ENCODE results near the gene FXYD6. TPM values are rescaled to one million over a fixed set of nuclear protein-coding genes. Genes with fewer than 3 reads are reported as not detected.
"Not testable (repeated sequence)": the region's sequence is repeated elsewhere in the genome, so short reads cannot be mapped to it uniquely, and the experiment has no call there.

The FXYD6 gene
- polyA plus RNA-seq (2011; rRNA removed) (0.49 and 0.57 TPM in 2 replicates), polyA plus RNA-seq (2017; fragmentation: RNase III; extraction: RNeasy Plus Mini Kit Qiagen cat#74134 plus additional on column Dnase treatment) (0.10 to 0.26 TPM (median 0.24 TPM) in 3 replicates), polyA minus RNA-seq (2011; rRNA and poly(A)+ RNA removed) (0.34 and 1.2 TPM in 2 replicates)
- 0.29 TPM in 2 replicates for polyA plus RNA-seq (2012; cell fraction: cytosol; rRNA removed)
- 0.07 and 0.17 TPM in 2 replicates for polyA plus RNA-seq (2012; cell fraction: nucleus; rRNA removed)

- TF ChIP-seq SMC3 (IDR thresholded peaks at IDR 0.05) = no peak
- no peak for TF ChIP-seq EHF (CRISPR knock-in tag; IDR thresholded peaks at IDR 0.05)
- no peak for TF ChIP-seq EHMT2 (IDR thresholded peaks at IDR 0.05; ENCODE audit: low read depth)
- TF ChIP-seq CEBPB (IDR thresholded peaks at IDR 0.05) = no peak
- TF ChIP-seq NFE2L2 (conservative IDR thresholded peaks at IDR 0.05; ENCODE audit: low read length) = no peak
- TF ChIP-seq CTCF (IDR thresholded peaks at IDR 0.05) = no peak
- no peak for TF ChIP-seq RNF2 (IDR thresholded peaks at IDR 0.05; ENCODE audit: borderline replicate concordance, low read depth)
- no peak for TF ChIP-seq BCL3 (IDR thresholded peaks at IDR 0.05)
- TF ChIP-seq ESRRA (IDR thresholded peaks at IDR 0.05; ENCODE audit: borderline replicate concordance, low read length) = no peak
- TF ChIP-seq ZNF302 (CRISPR knock-in tag; IDR thresholded peaks at IDR 0.05) = no peak
- TF ChIP-seq CHD2 (IDR thresholded peaks at IDR 0.05; ENCODE audit: low read length, partially characterized antibody) = no peak
- no peak for TF ChIP-seq GATA3 (IDR thresholded peaks at IDR 0.05; ENCODE audit: borderline replicate concordance)
- no peak for TF ChIP-seq PHF8 (IDR thresholded peaks at IDR 0.05; ENCODE audit: borderline replicate concordance, low read depth)
- TF ChIP-seq KDM5A (IDR thresholded peaks at IDR 0.05) = no peak
- TF ChIP-seq FOSL2 (IDR thresholded peaks at IDR 0.05) = no peak
- no peak for TF ChIP-seq FOSL2 (CRISPR knock-in tag; IDR thresholded peaks at IDR 0.05)
- no peak for TF ChIP-seq HEYL (CRISPR knock-in tag; IDR thresholded peaks at IDR 0.05)
- TF ChIP-seq RAD21 (conservative IDR thresholded peaks at IDR 0.05 in 1 of 2, IDR thresholded peaks at IDR 0.05 in 1 of 2) = no peak
- no peak for TF ChIP-seq RFX5 (IDR thresholded peaks at IDR 0.05)
- TF ChIP-seq RARB (CRISPR knock-in tag; IDR thresholded peaks at IDR 0.05) = no peak
- Histone ChIP-seq H3K27ac (peak within 1 kb of the TSS in 1 of 2 experiments; percentile 47; a peak in 2 of 6 replicates), H3K4me3 (peak within 1 kb of the TSS; percentile 47), H3K4me1 (no peaks in the 10 kb centered on the region), H3K4me2 (peak within 1 kb of the TSS; percentile 90), H3K9me3 (no peaks in the 10 kb centered on the region)
- whole genome bisulfite sequencing (ENCODE audit: missing lambda C conversion rate) = 8% methylated on average over 9 of the region's 63 CpGs
- FAIRE-seq = no peak
- ChIA-PET POLR2A (no interaction called here), CTCF (interaction anchor here (1.0 to 1.7 kb wide), 2 partner anchors 33 to 69 kb away, joined by 4 read pairs; no protein-coding TSS in a partner anchor)
- no peak for DNase-seq (ENCODE audit: low read depth in 1 of 2, low spot score in 1 of 2)
- peak in 1 of 2 experiments; percentile 58; a peak in 4 of 6 replicates for ATAC-seq
These were observed at the start of gene FXYD6 for GRCh38 chr11:117876341-117877119. Gene FXYD6, minus strand, starts transcription at chr11:117876658. Its CDS starts 33,882 bp downstream, at chr11:117842776.

- ATAC-seq; POLR2A ChIA-PET; H3K4me1 ChIP-seq; DNase-seq (ENCODE audit: low read depth in 1 of 2, low spot score in 1 of 2); H3K9me3 ChIP-seq; H3K27ac ChIP-seq; H3K4me2 ChIP-seq; FAIRE-seq; H3K4me3 ChIP-seq: not testable (repeated sequence)
- WGBS (ENCODE audit: missing lambda C conversion rate) = no CpG with 5 or more reads among the region's 7 CpGs
- CTCF ChIA-PET = interaction anchor here (0.5 to 1.0 kb wide), 2 partner anchors 10 to 20 kb away, joined by 4 to 5 read pairs; no protein-coding TSS in a partner anchor
These were observed 49.7 kb upstream of the FXYD6 start for GRCh38 chr11:117926166-117926565.
